ENCODE data around the gene PLA2G12A. TPM values are rescaled to one million over a fixed set of nuclear protein-coding genes. Genes with fewer than 3 reads are reported as not detected.
A peak's percentile ranks its signal among the peaks of the same experiment; 100 is the strongest.

The PLA2G12A gene
- total RNA-seq, 1 donor from 2014 or later, result 16.4 TPM

- Mint-ChIP-seq H3K36me3 (ENCODE audit: unreplicated experiment) (no peaks in the 10 kb centered on the region), H3K9me3 (ENCODE audit: unreplicated experiment) (peaks cover 6% of the 10 kb centered on the region), H3K27me3 (ENCODE audit: unreplicated experiment) (peaks cover 6% of the 10 kb centered on the region), H3K4me3 (ENCODE audit: unreplicated experiment) (peak overlapping the region; percentile 91), H3K4me1 (ENCODE audit: low read depth, unreplicated experiment) (peaks cover 5% of the 10 kb centered on the region), H3K27ac (ENCODE audit: unreplicated experiment) (no peak overlapping the region)
- no peak for DNase-seq
- no peak for TF ChIP-seq CTCF (IDR thresholded peaks at IDR 0.05; ENCODE audit: partially characterized antibody, unreplicated experiment)
These were observed 653 bp downstream of the PLA2G12A start for GRCh38 chr4:109729117-109729717.

GRCh38 chr4:109728385-109728784, 1.5 kb downstream of the PLA2G12A start:
- H3K27ac Mint-ChIP-seq (ENCODE audit: unreplicated experiment), result no peak overlapping the region
- DNase-seq, result no peak
- no peak for TF ChIP-seq CTCF (IDR thresholded peaks at IDR 0.05; ENCODE audit: partially characterized antibody, unreplicated experiment)
- peaks cover 6% of the 10 kb centered on the region for H3K9me3 Mint-ChIP-seq (ENCODE audit: unreplicated experiment)
- no peaks in the 10 kb centered on the region for H3K36me3 Mint-ChIP-seq (ENCODE audit: unreplicated experiment)
- H3K4me3 Mint-ChIP-seq (ENCODE audit: unreplicated experiment), result peak overlapping the region; percentile 91
- peaks cover 5% of the 10 kb centered on the region for H3K27me3 Mint-ChIP-seq (ENCODE audit: unreplicated experiment)
- H3K4me1 Mint-ChIP-seq (ENCODE audit: low read depth, unreplicated experiment), result peaks cover 5% of the 10 kb centered on the region

- Mint-ChIP-seq H3K27ac (ENCODE audit: unreplicated experiment) (no peak overlapping the region), H3K4me1 (ENCODE audit: low read depth, unreplicated experiment) (no peaks in the 10 kb centered on the region), H3K9me3 (ENCODE audit: unreplicated experiment) (no peaks in the 10 kb centered on the region), H3K4me3 (ENCODE audit: unreplicated experiment) (no peak overlapping the region), H3K36me3 (ENCODE audit: unreplicated experiment) (no peaks in the 10 kb centered on the region), H3K27me3 (ENCODE audit: unreplicated experiment) (no peaks in the 10 kb centered on the region)
- no peak for DNase-seq
- no peak for TF ChIP-seq CTCF (IDR thresholded peaks at IDR 0.05; ENCODE audit: partially characterized antibody, unreplicated experiment)
These were observed 6.8 kb downstream of the PLA2G12A start for GRCh38 chr4:109723110-109723509.

GRCh38 chr4:109722357-109722756, 7.5 kb downstream of the PLA2G12A start:
- Mint-ChIP-seq H3K36me3 (ENCODE audit: unreplicated experiment) (no peaks in the 10 kb centered on the region), H3K4me1 (ENCODE audit: low read depth, unreplicated experiment) (no peaks in the 10 kb centered on the region), H3K9me3 (ENCODE audit: unreplicated experiment) (no peaks in the 10 kb centered on the region), H3K27me3 (ENCODE audit: unreplicated experiment) (no peaks in the 10 kb centered on the region), H3K27ac (ENCODE audit: unreplicated experiment) (no peak overlapping the region), H3K4me3 (ENCODE audit: unreplicated experiment) (no peak overlapping the region)
- no peak for TF ChIP-seq CTCF (IDR thresholded peaks at IDR 0.05; ENCODE audit: partially characterized antibody, unreplicated experiment)
- no peak for DNase-seq

- no peak for TF ChIP-seq CTCF (IDR thresholded peaks at IDR 0.05; ENCODE audit: partially characterized antibody, unreplicated experiment)
- DNase-seq, result no peak
- Mint-ChIP-seq H3K4me3 (ENCODE audit: unreplicated experiment) (no peak overlapping the region), H3K36me3 (ENCODE audit: unreplicated experiment) (no peaks in the 10 kb centered on the region), H3K27ac (ENCODE audit: unreplicated experiment) (no peak overlapping the region), H3K9me3 (ENCODE audit: unreplicated experiment) (no peaks in the 10 kb centered on the region), H3K27me3 (ENCODE audit: unreplicated experiment) (no peaks in the 10 kb centered on the region), H3K4me1 (ENCODE audit: low read depth, unreplicated experiment) (no peaks in the 10 kb centered on the region)
These were observed 8.8 kb downstream of the PLA2G12A start for GRCh38 chr4:109721033-109721432.

Data from glutamatergic neuron (in vitro differentiated cells).